Endothelial cell of umbilical vein (primary cell): ENCODE data around the gene CTU2. TPM values are rescaled to one million over a fixed set of nuclear protein-coding genes. Genes with fewer than 3 reads are reported as not detected.

Source experiments
- BruUV-seq: library from RNA; stranded (reverse); fragments of 400-500 nt; replicated peaks from 2 replicates; lab custom pipeline; 2021; lab: Mats Ljungman, UMichigan
- CTCF ChIA-PET: fragments of 300-600, 350-600 bp; sonication (Branson Sonifier 250); formaldehyde crosslinking; loops from one replicate; lab custom pipeline; 2021; ENCODE audit warnings: antibody characterized with exemption, inconsistent platforms; lab: Charles Lee
- POLR2A ChIA-PET: fragments of 300-600, 350-600 bp; sonication (Branson Sonifier 250); formaldehyde crosslinking; loops from one replicate; lab custom pipeline; 2021; ENCODE audit warnings: antibody characterized with exemption, inconsistent platforms; lab: Charles Lee
- DNase-seq: peaks from one replicate; pipeline ENCODE4 v3.0.0-alpha.2; 2011; ENCODE audit warnings: low read depth, low spot score
- FAIRE-seq: peaks from 2 replicates; lab custom pipeline; 2011; peaks lifted over from hg19 to GRCh38; lab: Jason Lieb, UNC
- H2AFZ ChIP-seq: 2 replicates; pipeline ENCODE4 v1.6.0; 2012; ENCODE audit warnings: low read depth, low read length, control low read depth, inconsistent platforms
- H3K27ac ChIP-seq: 2 replicates; pipeline ENCODE4 v1.5.1; 2011; ENCODE audit warnings: low read depth, mild to moderate bottlenecking, control low read depth, low read length, moderate library complexity; ENCODE audit not compliant: insufficient read depth
- H3K27me3 ChIP-seq, 2 experiments: 2 replicates each; pipeline versions ENCODE4 v1.6.0 to v1.6.1; 2011; ENCODE audit warnings: low read length in 2 of 2, mixed read lengths in 1 of 2; ENCODE audit not compliant: control insufficient read depth in 2 of 2, insufficient read depth in 2 of 2
- H3K36me3 ChIP-seq, 2 experiments: 2 replicates in 1 of 2; 3 replicates in 1 of 2; pipeline ENCODE4 v1.5.1; 2011; ENCODE audit warnings: low read length in 2 of 2, mild to moderate bottlenecking in 1 of 2, moderate library complexity in 1 of 2; ENCODE audit not compliant: control insufficient read depth in 2 of 2, insufficient read depth in 2 of 2; ENCODE audit errors: extremely low read depth in 1 of 2
- H3K4me1 ChIP-seq: 3 replicates; pipeline ENCODE4 v1.5.1; 2011; ENCODE audit warnings: mild to moderate bottlenecking, low read length; ENCODE audit not compliant: control insufficient read depth, insufficient read depth; ENCODE audit errors: extremely low read depth
- H3K4me2 ChIP-seq: 2 replicates; pipeline ENCODE4 v1.6.1; 2011; ENCODE audit warnings: low read length, control low read depth, mixed read lengths; ENCODE audit not compliant: insufficient read depth
- H3K4me3 ChIP-seq, 3 experiments: fragments of 200-600 bp in 1 of 3; sonication (generic), shearing (Covaris generic) in 1 of 3; replicated peaks in 1 of 3; 2 replicates each; pipeline ENCODE4 v1.5.1; 2011 to 2016; ENCODE audit warnings: control low read depth in 3 of 3, low read length in 3 of 3, mild to moderate bottlenecking in 2 of 3, inconsistent platforms in 1 of 3, low read depth in 1 of 3, moderate library complexity in 1 of 3; ENCODE audit not compliant: insufficient read depth in 1 of 3
- H3K79me2 ChIP-seq: 2 replicates; pipeline ENCODE4 v1.6.0; 2012; ENCODE audit warnings: low read length, inconsistent platforms; ENCODE audit not compliant: control insufficient read depth, insufficient read depth
- H3K9ac ChIP-seq: replicated peaks from 2 replicates; pipeline ENCODE3; 2011; ENCODE audit warnings: low read length, control low read depth; ENCODE audit not compliant: insufficient read depth; ENCODE audit errors: extremely low read depth
- H3K9me1 ChIP-seq: replicated peaks from 3 replicates; pipeline ENCODE4 v1.6.0; 2011; ENCODE audit warnings: mild to moderate bottlenecking, low read length; ENCODE audit not compliant: control insufficient read depth, insufficient read depth; ENCODE audit errors: extremely low read depth
- H3K9me3 ChIP-seq: replicated peaks from 2 replicates; pipeline ENCODE4 v1.5.1; 2012; ENCODE audit warnings: low read length, inconsistent platforms; ENCODE audit not compliant: control insufficient read depth, insufficient read depth
- H4K20me1 ChIP-seq: replicated peaks from 2 replicates; pipeline ENCODE3; 2011; ENCODE audit warnings: mild to moderate bottlenecking, low read length; ENCODE audit not compliant: control insufficient read depth, insufficient read depth; ENCODE audit errors: extremely low read depth
- EZH2 ChIP-seq: IDR thresholded peaks from 2 replicates; pipeline ENCODE4 v1.6.1; 2012; ENCODE audit warnings: borderline replicate concordance, low read depth, mild to moderate bottlenecking, moderate library complexity, low read length, inconsistent platforms; ENCODE audit not compliant: severe bottlenecking
- FOS ChIP-seq: IDR thresholded peaks from 2 replicates; pipeline ENCODE4 v1.6.1; 2011; ENCODE audit warnings: mild to moderate bottlenecking, low read length, moderate library complexity, borderline replicate concordance; ENCODE audit not compliant: insufficient read depth
- GATA2 ChIP-seq: IDR thresholded peaks from 2 replicates; pipeline ENCODE4 v1.7.0; 2011; ENCODE audit warnings: low read depth, mild to moderate bottlenecking, moderate library complexity, mixed read lengths, low read length; ENCODE audit not compliant: insufficient read length, insufficient read depth
- JUN ChIP-seq: IDR thresholded peaks from 2 replicates; pipeline ENCODE4 v1.6.1; 2011; ENCODE audit warnings: borderline replicate concordance, low read depth; ENCODE audit not compliant: insufficient read length, insufficient read depth
- MYC ChIP-seq: IDR thresholded peaks from one replicate; pipeline ENCODE4 v1.6.1; 2011; ENCODE audit warnings: mild to moderate bottlenecking, low read depth, low read length
- POLR2A ChIP-seq: IDR thresholded peaks from 2 replicates; pipeline ENCODE4 v1.6.1; 2012; ENCODE audit warnings: low read depth, mild to moderate bottlenecking, control low read depth, low read length
- POLR2AphosphoS5 ChIP-seq: IDR thresholded peaks from 2 replicates; pipeline ENCODE4 v1.6.1; 2012; ENCODE audit warnings: low read depth, mild to moderate bottlenecking, control low read depth, low read length, moderate library complexity; ENCODE audit not compliant: insufficient read depth
- dilution Hi-C: fragments of 300-500 bp; cut with MboI; formaldehyde crosslinking; loops from one replicate; pipeline ENCODE4 v1.15.0; 2019; ENCODE audit warnings: low sequenced_read_pairs; ENCODE audit not compliant: extremely low pct_ligation_motif_present
- intact Hi-C: fragments of 100-400 bp; cut with micrococcal nuclease; formaldehyde crosslinking; loops from one replicate; pipeline ENCODE4 v1.10.0; 2022
- polyA plus RNA-seq, 4 experiments: library from polyadenylated mRNA; depleted of rRNA in 3 of 4; stranded (reverse) in 3 of 4; unstranded in 1 of 4; fragments of >200 nt; gene quantifications; 2 replicates each; pipeline versions ENCODE4 v1.2.1 to v1.2.3, GENCODE V29; 2011 to 2012; ENCODE audit warnings: missing spikeins in 1 of 4
- total RNA-seq: library from RNA; stranded (reverse); gene quantifications from 2 replicates; pipeline ENCODE4 v1.2.3, GENCODE V29; 2021
- TF ChIP-seq, protein P1 (sequence below): IDR thresholded peaks from 2 replicates; pipeline ENCODE4 v1.6.1; 2011; ENCODE audit not compliant: insufficient read depth, insufficient read length
- TF ChIP-seq, protein P2 (sequence below), 2 donors: IDR thresholded peaks; 1 replicate in 1 of 2; 2 replicates in 1 of 2; pipeline ENCODE4 v1.5.1; 2011; ENCODE audit warnings: low read length in 2 of 2, mild to moderate bottlenecking in 2 of 2, moderate library complexity in 2 of 2, control low read depth in 1 of 2, inconsistent platforms in 1 of 2, low read depth in 1 of 2; ENCODE audit not compliant: insufficient read depth in 1 of 2; ENCODE audit errors: extremely low read depth in 1 of 2

Gene CTU2
- total and polyA plus RNA-seq, 2 donors (not counting 3 experiments of a cell fraction or from before 2014, with no cell fraction given): 26.1 to 33.7 TPM

DNA sequence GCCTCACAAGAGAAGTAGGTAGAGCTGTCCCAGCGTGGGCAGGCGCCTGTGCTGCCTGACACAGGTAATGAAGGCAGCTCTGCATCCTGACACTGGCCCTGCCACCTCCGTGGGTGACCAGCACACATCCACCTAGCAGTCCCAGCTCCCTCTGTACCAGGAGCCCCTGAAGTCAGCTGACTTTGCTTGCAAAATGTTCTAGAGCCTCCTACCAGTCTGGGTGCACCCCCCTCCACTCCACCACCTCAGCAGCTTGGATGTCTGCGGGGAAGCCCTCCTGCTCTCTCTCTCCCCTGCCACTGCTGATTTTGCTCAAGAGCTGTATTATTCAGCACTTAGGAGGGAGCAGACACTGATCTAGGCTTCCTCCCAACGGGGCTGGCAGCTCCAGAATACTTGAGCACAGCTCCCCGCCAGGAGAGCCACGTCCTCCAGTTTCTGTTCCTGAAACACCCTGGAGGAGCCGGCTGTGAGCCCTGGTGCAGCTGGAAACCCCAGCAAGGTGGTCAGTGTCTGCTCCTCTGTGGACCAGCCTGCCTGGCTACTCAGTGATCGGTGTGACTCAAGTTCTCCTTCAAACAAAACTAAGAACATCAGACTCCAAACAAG is 1.1 kb upstream of the CTU2 start:
- Histone ChIP-seq H3K9me1 (no peaks in the 10 kb centered on the region), H2AFZ (no peak overlapping the region), H3K4me1 (peaks cover 56% of the 10 kb centered on the region), H3K4me2 (peak overlapping the region; percentile 91), H3K9me3 (no peaks in the 10 kb centered on the region), H3K27me3 (no peaks in the 10 kb centered on the region), H3K79me2 (peaks cover 67% of the 10 kb centered on the region), H3K27ac (peak overlapping the region; percentile 45), H3K36me3 (peaks cover 0 to 3% of the 10 kb centered on the region in 2 experiments), H3K9ac (peak overlapping the region; percentile 42), H4K20me1 (no peaks in the 10 kb centered on the region), H3K4me3 (peak overlapping the region; percentile 69 to 90 (median 79))
- FAIRE-seq (no peak), DNase-seq (peak; percentile 22)
- intact Hi-C loops (no loop called here), dilution Hi-C loops (no loop called here)
- no peak for TF ChIP-seq EZH2
- TF ChIP-seq, protein P1, sequence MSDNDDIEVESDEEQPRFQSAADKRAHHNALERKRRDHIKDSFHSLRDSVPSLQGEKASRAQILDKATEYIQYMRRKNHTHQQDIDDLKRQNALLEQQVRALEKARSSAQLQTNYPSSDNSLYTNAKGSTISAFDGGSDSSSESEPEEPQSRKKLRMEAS: no peak
- TF ChIP-seq POLR2A: no peak
- no peak for TF ChIP-seq JUN
- TF ChIP-seq, protein P2, sequence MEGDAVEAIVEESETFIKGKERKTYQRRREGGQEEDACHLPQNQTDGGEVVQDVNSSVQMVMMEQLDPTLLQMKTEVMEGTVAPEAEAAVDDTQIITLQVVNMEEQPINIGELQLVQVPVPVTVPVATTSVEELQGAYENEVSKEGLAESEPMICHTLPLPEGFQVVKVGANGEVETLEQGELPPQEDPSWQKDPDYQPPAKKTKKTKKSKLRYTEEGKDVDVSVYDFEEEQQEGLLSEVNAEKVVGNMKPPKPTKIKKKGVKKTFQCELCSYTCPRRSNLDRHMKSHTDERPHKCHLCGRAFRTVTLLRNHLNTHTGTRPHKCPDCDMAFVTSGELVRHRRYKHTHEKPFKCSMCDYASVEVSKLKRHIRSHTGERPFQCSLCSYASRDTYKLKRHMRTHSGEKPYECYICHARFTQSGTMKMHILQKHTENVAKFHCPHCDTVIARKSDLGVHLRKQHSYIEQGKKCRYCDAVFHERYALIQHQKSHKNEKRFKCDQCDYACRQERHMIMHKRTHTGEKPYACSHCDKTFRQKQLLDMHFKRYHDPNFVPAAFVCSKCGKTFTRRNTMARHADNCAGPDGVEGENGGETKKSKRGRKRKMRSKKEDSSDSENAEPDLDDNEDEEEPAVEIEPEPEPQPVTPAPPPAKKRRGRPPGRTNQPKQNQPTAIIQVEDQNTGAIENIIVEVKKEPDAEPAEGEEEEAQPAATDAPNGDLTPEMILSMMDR (IDR thresholded peaks at IDR 0.05; ENCODE audit: extremely low read depth in 1 of 2, insufficient read depth in 1 of 2, low read depth in 1 of 2, low read length in 2 of 2): no peak
- TF ChIP-seq FOS: no peak
- TF ChIP-seq MYC: no peak
- TF ChIP-seq POLR2AphosphoS5: no peak
- TF ChIP-seq GATA2: no peak
- ChIA-PET POLR2A (no interaction called here), CTCF (interaction anchor here (0.7 to 4.3 kb wide), 7 partner anchors 31 to 80 kb away, joined by 3 to 25 read pairs (median 3); partner anchors contain the start of genes MVD and PIEZO1)
- BruUV-seq: no TSS peak
